Measurements from ENCODE around the gene EXOC3L1. TPM values are rescaled to one million over a fixed set of nuclear protein-coding genes. Genes with fewer than 3 reads are reported as not detected.

The EXOC3L1 gene, protein sequence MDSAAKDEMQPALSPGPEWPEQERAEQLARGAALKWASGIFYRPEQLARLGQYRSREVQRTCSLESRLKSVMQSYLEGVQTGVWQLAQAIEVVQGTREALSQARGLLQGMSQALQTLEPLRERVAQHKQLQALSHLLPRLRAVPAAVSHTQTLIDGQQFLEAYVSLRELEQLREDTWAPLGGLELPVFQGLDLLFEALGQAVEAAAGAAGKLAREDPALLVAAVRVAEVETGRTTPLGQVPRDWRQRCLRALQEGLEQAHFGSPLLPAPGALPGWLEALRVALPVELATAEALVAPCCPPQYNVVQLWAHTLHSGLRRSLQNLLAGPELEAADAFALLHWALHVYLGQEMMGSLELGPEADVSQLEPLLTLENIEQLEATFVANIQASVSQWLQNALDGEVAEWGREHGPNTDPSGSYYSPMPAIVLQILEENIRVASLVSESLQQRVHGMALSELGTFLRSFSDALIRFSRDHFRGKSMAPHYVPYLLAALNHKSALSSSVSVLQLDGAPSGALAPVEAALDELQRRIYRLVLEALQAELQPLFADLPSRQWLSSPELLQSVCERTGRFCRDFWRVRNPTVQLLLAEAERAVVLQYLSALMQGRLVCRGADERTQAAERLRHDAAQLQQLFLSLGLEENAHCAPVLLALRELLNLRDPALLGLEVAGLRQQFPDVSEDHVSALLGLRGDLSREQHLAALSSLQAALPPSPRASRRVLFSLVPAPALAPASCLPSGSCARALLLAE
- 4.1 TPM for total RNA-seq
- long read RNA-seq, partial matches to known transcripts = 1 of 6 reads
- long read RNA-seq, other reads (novel, unspliced or antisense) = 2 of 6 reads

DNA sequence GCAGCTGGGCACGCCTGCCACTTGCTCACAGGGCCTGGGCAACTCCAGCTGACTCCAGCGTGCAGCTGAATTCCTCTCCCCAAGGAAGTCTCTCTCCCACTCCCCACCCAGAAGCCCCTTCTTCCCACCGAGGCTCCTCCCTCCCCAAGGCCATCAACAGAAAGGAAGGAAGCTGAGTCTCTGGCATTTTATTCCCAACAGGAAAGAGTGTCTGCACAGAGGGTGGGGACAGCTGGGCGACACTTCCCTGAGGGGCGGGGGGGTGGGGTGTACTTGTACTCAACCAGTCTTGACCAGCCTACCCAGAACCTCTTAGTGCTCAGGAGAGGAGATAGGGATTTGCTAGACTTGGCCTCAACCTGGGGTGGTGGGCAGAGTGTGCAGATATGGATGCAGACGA is at the start of gene EXOC3L1:
Gene EXOC3L1 (minus strand): TSS at position 96 of the 400 bp plus-strand sequence. CDS start 460 bp downstream, outside the sequence.
- DNase-seq = no peak
- ATAC-seq = no peak
- intact Hi-C loops (cut with micrococcal nuclease) = no loop called here

DNA sequence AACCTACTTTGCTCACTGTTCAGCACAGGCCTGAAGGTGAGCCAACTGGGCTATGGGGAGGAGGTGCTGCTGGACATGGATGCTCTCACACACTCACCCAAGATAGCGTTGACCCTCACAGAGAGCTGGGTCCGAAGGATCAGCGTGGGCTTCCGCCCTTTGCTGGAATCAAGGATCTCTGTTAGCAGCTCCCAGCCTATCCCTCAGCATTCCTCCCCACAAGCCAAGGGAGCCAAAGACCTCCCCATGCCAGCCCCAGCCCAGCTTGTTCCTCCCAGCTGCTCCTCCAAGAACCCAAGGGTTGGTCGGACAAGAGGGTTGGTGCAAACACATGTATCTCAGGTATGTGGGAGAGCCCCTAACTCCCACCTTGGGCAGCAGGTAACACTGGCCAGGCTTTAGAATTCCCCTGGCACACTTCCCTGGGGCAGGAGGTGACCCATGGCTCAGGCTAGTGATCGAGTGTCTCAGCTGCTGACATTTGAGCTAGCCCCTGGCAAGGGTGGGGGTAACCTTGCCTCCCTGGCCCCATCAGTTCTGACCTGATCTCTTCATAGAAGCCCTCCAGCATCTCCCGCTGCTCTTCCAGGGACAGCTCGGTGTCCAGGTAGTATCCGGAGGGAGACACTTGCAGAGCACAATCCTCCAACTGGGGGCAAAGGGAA is 49.0 kb upstream of the EXOC3L1 start:
- intact Hi-C loops (cut with micrococcal nuclease) = no loop called here
- ATAC-seq (no peak), DNase-seq (peak; percentile 22)

DNA sequence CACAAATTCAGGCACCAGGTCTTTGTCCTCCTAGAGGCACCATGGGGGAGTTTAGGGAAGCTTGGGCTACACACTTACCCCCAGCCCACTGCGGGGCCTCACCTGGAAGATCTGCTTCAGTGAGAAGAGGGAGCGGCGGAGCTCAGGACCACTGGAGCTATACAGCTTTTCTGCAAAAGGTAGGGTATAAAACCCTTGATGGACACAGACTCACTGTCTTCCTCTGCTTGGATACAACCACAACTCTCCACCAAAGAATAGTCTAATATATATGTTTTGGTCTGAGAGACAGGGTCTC is 48.3 kb upstream of the EXOC3L1 start:
- DNase-seq (no peak), ATAC-seq (no peak)
- intact Hi-C loops (cut with micrococcal nuclease) = no loop called here

DNA sequence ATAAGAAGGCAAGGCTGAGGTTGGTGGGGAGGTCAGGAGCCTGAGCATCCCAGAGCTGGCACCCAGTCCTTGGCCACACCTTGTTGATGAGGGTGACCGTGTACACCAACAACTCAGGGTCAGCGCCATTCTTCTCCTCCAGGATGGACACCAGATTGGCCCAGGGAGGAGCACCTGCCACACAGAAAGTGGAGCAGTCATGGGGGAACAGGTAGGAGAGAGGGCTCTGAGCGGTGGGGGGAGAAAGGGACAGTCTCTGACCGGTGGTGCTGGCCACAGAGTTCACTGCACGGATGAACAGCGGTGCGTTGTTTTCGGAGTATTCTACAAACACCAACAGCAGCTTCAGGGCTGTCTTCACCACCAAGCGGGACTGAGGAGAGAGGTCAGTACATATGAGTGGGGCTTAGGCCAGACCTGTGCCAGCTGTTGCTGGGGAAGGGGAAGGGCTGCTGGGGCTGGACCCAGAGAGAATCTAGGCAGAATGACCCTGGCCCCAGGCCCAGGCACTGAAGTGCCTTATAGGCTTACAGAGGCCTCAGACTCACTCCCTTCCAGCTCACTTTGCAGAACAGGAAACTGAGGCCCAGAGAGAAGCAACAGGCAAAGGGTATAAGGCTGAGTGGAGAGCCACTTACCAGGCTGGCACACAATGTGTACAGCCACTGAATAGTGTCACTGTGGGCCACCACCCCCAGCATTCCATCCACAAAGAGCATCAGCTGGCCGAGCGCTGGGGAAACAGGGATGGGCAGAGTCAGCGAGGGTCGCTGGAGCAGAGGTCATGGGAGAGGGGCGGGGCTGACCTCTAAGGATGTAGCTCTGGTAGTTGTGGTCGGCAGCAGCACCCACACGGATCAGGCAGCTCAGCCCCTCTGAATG is 47.7 kb upstream of the EXOC3L1 start:
- DNase-seq (peak; percentile 17), ATAC-seq (no peak)
- intact Hi-C loops (cut with micrococcal nuclease) = no loop called here

DNA sequence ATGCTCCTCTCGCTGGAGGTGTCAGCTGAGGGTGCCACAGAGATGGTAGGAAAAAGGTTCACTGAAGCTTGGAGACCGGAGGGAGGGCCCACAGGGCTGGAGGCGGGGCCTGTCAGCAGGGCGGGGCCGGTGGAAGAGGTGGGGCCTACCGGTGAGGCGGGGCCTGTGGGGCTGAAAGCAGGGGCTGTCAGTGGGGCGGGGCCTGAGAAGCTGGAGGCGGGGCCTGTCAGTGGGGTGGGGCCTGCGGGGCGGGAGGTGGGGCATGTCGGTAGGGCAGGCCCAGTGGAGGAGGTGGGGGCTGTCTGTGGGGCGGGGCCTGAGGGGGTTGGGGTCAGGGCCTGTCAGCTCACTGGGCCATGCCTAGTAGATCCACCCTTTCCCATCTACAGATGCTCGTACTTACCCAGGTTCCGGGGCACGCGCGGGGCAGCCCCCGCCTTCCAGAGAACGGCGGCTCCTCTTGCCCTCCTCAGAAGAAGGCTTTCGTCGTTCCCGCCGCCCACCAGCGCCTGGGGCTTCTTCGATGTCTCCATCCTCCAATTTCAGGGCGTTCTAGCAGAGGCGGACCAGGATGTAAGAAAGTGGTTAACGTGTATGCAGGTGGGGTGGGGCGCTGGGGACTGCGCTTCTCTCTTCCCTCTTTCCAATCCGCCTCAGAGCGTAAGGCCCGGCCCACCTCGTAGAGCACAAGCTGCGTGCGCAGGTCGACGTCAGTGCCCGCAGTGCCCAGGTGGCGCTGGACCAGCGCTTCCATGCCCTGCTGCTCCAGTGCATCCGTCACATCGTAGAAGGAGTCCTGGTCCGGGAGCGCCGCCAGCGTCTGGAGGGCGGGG is 46.8 kb upstream of the EXOC3L1 start:
- DNase-seq = peak; percentile 44

DNA sequence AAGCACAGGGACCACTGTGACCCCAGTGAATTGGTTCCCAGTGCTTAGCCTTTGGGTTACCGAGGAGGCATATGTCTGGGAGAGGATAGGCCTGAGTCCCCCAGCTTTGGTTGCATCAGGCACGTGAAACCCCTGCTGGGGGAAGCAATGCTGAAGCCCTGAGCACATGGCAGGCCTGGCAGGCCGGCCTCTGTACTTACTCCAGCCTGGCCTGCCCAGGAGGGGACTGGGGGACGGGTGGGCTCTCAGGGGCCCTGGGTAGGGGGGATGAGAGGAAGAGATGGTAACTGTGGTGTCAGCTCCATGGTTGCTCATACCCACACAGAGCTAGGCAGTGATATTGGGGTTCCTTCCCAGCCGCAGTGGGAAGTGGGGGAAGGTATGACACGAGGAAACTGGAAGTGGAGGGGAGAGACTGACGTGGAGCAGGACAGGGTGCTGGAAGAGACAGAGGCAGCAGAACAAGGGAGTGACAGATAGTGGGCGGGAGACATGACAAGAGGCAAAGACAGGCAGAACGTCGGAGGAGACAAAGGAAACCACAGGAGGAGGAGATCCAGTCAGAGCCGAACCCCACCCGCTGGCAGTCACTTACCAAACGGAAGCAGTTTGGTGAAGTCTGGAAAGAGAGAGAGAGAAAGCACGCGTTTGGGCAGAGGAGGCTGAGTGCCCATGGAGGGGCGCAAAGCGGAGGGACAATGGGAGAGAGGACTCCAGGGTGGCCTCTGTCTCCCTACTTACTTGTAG is 46.1 kb upstream of the EXOC3L1 start:
- intact Hi-C loops (cut with micrococcal nuclease) = no loop called here
- DNase-seq = no peak
- ATAC-seq = no peak

More for the DNA sequence above, 46.8 kb upstream of the EXOC3L1 start:
- intact Hi-C loops (cut with micrococcal nuclease) = no loop called here
- ATAC-seq = peak; percentile 11

DNA sequence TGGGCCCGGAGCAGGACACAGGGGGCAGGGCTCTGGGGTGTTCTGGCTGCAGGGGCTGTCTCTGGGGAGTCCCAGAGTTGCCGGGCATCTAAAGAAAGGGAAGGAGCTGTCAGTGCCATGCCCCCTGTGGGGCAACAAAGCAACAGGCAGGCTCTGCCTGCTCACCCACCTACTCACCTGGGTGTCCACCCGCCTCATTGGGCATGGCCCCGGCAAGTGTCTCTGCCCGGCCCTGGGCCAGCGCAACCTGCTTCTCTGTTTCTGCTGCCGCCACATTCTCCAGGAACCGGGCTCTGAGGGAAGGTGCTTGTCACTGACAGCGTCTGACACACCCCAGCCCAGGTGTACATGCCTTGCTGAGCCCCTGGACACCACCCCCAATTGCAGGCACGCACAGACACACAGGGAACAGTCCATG is 44.3 kb upstream of the EXOC3L1 start:
- ATAC-seq (no peak), DNase-seq (no peak)
- intact Hi-C loops (cut with micrococcal nuclease) = no loop called here

DNA sequence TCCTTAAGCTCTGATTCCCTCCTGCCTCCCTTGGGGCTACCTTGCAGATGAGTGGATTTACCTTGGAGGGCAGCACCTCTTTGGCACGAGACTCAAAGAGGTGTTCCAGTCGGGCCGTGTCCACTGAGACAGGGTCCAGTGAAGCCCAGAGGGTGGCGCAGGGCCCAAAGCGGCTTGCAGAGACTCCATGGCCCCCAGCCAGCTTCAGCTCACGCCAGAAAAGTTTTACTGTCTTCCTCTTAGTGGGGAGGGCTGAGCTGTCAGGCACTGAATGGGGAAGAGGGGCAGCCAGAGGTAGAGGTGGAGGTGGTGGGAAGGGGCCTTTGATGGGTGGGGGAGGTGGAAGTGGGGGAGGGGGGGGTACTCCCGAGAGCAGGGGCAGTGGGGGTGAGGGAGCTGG is 43.7 kb upstream of the EXOC3L1 start:
- ATAC-seq (no peak), DNase-seq (no peak)
- intact Hi-C loops (cut with micrococcal nuclease) = no loop called here

DNA sequence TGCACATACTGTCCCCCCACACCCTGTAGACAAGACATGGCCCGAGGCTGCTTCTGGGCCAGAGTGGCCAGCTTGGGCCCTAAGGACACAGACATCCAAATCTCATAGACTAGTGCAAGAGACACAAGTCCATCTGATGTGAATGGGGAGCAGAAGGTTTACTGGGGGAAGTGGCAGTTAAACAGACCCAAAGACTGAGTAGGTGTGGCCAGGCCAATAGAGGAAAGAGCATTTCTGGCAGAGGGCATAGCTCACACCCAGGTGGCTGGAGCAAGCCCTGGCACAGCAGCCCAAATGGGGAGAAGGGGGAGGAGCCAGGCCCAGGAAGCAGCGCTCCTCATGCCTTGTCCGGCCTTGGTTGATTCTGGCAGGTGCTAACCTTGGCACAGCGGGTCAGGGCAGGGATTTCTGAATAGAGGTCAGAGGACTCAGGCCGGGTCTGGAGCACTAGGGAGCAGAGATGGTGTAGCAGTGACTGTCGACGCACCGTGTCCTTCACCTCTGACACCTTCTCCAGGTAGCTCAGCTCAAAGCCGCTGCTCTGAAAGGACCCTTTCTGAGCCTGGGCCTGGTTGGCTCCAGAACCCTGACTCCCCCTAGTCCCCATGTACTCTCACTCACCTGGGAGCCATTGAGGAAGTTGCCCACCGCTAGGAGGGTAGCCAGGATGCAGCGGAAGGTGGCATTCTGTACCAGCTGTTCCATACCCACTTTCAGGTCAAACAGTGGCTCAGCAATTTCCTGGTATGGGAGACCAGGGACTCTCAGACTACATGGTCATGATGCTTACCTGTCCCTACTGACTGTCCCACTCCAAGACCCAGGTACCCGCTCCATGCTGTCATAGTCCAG is 41.1 kb upstream of the EXOC3L1 start:
- no peak for ATAC-seq
- DNase-seq = no peak
- intact Hi-C loops (cut with micrococcal nuclease) = no loop called here

DNA sequence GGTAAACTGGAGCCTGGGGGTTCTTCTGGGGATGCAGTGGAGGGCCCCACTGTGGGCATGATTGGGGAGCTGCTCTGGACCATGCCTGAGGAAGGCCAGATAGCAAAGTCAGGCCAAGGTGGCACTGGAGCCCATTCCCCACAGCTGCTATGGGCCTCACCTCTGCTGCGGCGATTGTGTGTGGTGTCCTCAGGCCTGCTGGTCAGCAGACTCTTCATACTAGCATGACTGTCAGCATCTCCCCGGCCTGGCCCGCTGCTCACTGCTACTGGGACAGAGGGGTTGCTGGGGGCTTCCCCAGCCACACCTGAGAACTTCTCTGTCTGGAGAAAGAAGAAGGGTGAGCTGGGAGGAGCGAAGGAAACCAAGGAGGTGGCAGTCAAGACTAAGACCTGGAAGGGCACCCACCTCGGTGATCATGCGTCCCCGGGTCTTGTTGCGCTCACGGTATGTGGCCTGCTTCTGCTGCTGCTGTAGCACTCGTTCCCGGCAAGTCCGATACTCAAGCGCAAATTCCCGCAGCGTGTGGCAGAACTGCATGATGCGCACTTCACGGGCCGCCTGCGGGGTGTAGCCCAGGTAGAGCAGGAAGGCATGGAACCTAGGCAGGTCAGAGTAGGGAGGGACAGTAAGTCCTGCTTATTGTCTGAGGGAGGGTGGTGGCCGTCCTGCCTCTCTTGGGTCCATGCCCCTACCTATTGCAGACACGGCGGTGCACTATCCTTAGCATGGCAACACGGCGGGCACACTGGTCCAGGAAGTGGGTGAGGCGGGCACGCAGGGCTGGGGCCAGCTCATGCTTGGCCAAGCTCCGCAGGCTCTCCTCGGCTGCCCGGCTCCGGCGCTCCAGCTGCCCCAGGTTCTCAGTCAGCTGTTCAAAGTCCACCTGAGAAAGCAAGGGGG is 40.2 kb upstream of the EXOC3L1 start:
- intact Hi-C loops (cut with micrococcal nuclease) = no loop called here
- DNase-seq = no peak
- ATAC-seq = no peak

DNA sequence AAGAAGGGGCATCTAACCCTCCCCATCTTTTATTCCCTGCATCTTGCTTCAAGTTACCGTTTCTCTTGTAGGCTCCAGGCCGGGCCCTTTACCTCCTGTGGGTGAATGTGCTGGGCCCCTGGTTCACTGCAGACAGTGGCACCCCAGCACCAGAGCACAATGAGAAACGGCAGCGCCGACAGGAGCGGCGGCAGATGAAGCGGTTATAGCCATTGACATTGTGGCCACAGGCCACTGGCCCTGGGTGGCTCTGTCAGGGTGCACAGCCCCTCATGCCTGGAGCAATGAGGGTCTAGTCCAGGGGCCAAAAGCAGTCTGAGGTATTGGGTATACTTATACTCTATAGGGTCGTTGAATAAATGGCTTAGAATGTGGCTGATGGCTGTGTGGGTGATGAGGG is 39.0 kb upstream of the EXOC3L1 start:
- no peak for ATAC-seq
- intact Hi-C loops (cut with micrococcal nuclease) = no loop called here
- DNase-seq = no peak

DNA sequence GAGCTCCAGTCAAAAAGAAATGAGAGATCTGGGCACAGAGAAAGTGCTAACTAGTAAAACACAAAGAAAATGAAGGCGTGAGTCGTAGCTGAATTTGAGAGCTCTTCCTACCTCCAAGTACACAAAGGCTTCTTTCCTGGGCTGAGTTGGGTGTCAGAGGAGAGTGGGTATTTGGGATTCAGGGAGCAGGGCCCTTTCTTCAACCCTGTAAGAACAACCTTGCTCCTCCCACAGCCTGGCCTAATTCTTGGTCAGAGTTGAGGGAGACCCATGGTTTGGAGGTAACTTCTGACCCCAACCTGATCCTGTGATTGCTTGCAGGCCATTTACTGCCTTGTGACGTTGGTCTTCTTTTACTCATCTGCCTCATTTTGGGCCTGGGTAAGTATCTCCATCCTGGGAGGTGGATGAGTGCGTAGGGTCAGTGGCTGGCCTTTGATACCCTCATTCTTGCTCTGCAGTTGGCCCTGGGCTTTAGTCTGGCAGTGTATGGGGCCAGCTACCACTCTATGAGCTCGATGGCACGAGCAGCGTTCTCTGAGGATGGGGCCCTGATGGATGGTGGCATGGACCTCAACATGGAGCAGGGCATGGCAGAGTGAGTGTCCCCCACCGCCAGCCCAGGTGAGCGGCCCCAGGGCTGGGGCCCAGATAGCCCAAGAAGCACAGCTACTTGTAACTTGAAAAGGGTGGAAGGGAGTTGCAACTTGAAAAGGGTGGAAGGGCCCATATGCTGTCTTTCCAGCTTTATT is 38.3 kb upstream of the EXOC3L1 start:
- no peak for ATAC-seq
- DNase-seq = no peak
- intact Hi-C loops (cut with micrococcal nuclease) = no loop called here

DNA sequence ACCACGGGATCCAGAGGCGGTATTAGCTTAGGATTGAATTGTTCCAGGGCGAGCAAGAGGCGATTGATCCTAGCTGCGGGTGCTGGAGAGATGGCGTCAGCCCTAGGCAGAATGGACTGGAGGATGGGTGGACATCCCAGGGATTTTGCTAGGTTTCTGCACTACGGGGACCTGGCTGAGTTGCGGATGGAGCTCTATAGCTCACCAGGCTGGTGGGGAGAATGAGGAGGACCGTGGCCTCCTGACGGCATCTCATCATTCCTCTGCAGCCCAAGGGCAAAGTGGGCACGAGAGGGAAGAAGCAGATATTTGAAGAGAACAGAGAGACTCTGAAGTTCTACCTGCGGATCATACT is 37.6 kb upstream of the EXOC3L1 start:
- intact Hi-C loops (cut with micrococcal nuclease) = no loop called here

DNA sequence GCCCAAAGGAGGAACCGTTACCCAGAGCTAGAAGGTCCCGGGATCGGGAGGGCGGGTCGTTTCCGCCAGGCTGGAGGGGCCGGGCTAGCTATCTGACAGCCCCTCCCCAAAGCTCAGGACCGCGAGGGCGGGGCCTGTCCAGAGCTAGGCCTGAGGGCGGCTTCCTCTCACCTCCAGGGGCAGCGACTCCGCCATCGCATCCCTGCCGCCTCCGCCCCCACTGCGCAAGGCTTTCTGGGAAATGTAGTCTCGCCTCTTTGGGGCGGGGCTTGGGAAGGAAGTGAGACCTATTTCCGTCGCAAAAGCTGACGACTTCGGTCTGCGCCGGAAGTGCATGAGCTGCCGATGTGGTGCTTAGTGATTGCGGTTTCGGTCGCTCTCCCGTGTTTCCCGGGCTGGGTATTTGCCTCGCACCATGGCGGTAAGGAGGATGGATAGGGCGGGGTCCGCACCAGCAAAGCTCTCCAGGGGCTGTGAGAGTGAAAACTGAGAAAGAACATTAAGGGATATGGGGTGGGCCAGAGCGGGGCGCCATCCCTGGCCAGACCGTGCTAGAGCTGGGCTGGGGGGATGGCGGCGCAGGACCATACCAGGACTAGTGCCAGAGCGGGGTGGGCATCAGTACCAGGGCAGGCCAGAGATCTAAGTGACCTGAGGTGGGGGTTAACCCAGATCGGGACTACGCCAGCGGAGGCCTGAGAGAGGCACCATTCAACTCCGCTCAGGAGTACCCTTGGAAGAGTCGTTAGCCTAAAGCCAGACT is 37.0 kb upstream of the EXOC3L1 start, which contains the start of gene TMEM208:
Gene TMEM208 (plus strand): TSS at position 327 of the 763 bp plus-strand sequence. CDS start 89 bp downstream, at position 416.
- DNase-seq (peak; percentile 98), ATAC-seq (peak; percentile 96)
- intact Hi-C loops (cut with micrococcal nuclease) = no loop called here

More for the DNA sequence above, 37.6 kb upstream of the EXOC3L1 start:
- DNase-seq = no peak
- ATAC-seq = no peak
